ENCODE results near the gene CAB39.
A peak's percentile ranks its signal among the peaks of the same experiment; 100 is the strongest.

The CAB39 gene

GRCh38 chr2:230864122-230864604 lies 151.5 kb downstream of the CAB39 start:
- Mint-ChIP-seq H3K27me3 (peaks cover 10% of the 10 kb centered on the region), H3K4me3 (peak overlapping the region; percentile 79), H3K27ac (peak overlapping the region; percentile 77), H3K36me3 (ENCODE audit: low read depth) (no peaks in the 10 kb centered on the region), H3K9me3 (no peaks in the 10 kb centered on the region), H3K4me1 (ENCODE audit: low read depth) (peaks cover 64% of the 10 kb centered on the region)
- no peak for DNase-seq

- H3K36me3 Mint-ChIP-seq (ENCODE audit: low read depth): no peaks in the 10 kb centered on the region
- H3K9me3 Mint-ChIP-seq: no peaks in the 10 kb centered on the region
- peak within 1 kb of the TSS; percentile 77 for H3K27ac Mint-ChIP-seq
- H3K27me3 Mint-ChIP-seq: peaks cover 10% of the 10 kb centered on the region
- H3K4me3 Mint-ChIP-seq: peak within 1 kb of the TSS; percentile 79
- peak; percentile 84 for DNase-seq
- H3K4me1 Mint-ChIP-seq (ENCODE audit: low read depth): peaks cover 65% of the 10 kb centered on the region
Observed at GRCh38 chr2:230864605-230865306, 152.1 kb downstream of the CAB39 start, which contains the start of gene ITM2C. TSS of gene ITM2C (plus strand) at chr2:230864942. CDS start at chr2:230865026, 84 bp downstream.

GRCh38 chr2:230865307-230865765 lies 152.7 kb downstream of the CAB39 start:
- H3K36me3 Mint-ChIP-seq (ENCODE audit: low read depth): no peaks in the 10 kb centered on the region
- H3K27me3 Mint-ChIP-seq: peaks cover 10% of the 10 kb centered on the region
- peak overlapping the region; percentile 79 for H3K4me3 Mint-ChIP-seq
- no peak overlapping the region for H3K27ac Mint-ChIP-seq
- no peaks in the 10 kb centered on the region for H3K9me3 Mint-ChIP-seq
- H3K4me1 Mint-ChIP-seq (ENCODE audit: low read depth): peaks cover 70% of the 10 kb centered on the region
- no peak for DNase-seq

GRCh38 chr2:230865766-230866755 lies 153.4 kb downstream of the CAB39 start:
- H3K27me3 Mint-ChIP-seq: peaks cover 10% of the 10 kb centered on the region
- peaks cover 70% of the 10 kb centered on the region for H3K4me1 Mint-ChIP-seq (ENCODE audit: low read depth)
- H3K9me3 Mint-ChIP-seq: no peaks in the 10 kb centered on the region
- H3K36me3 Mint-ChIP-seq (ENCODE audit: low read depth): no peaks in the 10 kb centered on the region
- H3K27ac Mint-ChIP-seq: peak overlapping the region; percentile 57
- no peak for DNase-seq
- peak overlapping the region; percentile 79 for H3K4me3 Mint-ChIP-seq

- no peaks in the 10 kb centered on the region for H3K36me3 Mint-ChIP-seq (ENCODE audit: low read depth)
- H3K27me3 Mint-ChIP-seq: peaks cover 10% of the 10 kb centered on the region
- peak; percentile 64 for DNase-seq
Observed at GRCh38 chr2:230866756-230867523, 154.3 kb downstream of the CAB39 start.

GRCh38 chr2:230868161-230868946 lies 155.7 kb downstream of the CAB39 start:
- DNase-seq: no peak
- Mint-ChIP-seq H3K36me3 (ENCODE audit: low read depth) (no peaks in the 10 kb centered on the region), H3K27me3 (peaks cover 8% of the 10 kb centered on the region), H3K9me3 (no peaks in the 10 kb centered on the region), H3K4me1 (ENCODE audit: low read depth) (peaks cover 64% of the 10 kb centered on the region), H3K4me3 (no peak overlapping the region), H3K27ac (no peak overlapping the region)

More at GRCh38 chr2:230866756-230867523, 154.3 kb downstream of the CAB39 start:
- Mint-ChIP-seq H3K4me3 (peak overlapping the region; percentile 79), H3K9me3 (no peaks in the 10 kb centered on the region), H3K27ac (no peak overlapping the region), H3K4me1 (ENCODE audit: low read depth) (peaks cover 62% of the 10 kb centered on the region)

GRCh38 chr2:230868947-230869913 lies 156.6 kb downstream of the CAB39 start:
- Mint-ChIP-seq H3K36me3 (ENCODE audit: low read depth) (no peaks in the 10 kb centered on the region), H3K27ac (no peak overlapping the region), H3K27me3 (peaks cover 8% of the 10 kb centered on the region), H3K9me3 (no peaks in the 10 kb centered on the region), H3K4me1 (ENCODE audit: low read depth) (peaks cover 67% of the 10 kb centered on the region), H3K4me3 (no peak overlapping the region)
- DNase-seq: no peak

- Mint-ChIP-seq H3K27me3 (peaks cover 5% of the 10 kb centered on the region), H3K9me3 (no peaks in the 10 kb centered on the region), H3K4me3 (no peak overlapping the region), H3K27ac (peak overlapping the region; percentile 22), H3K36me3 (ENCODE audit: low read depth) (no peaks in the 10 kb centered on the region), H3K4me1 (ENCODE audit: low read depth) (peaks cover 68% of the 10 kb centered on the region)
- no peak for DNase-seq
Observed at GRCh38 chr2:230869914-230870543, 157.4 kb downstream of the CAB39 start.

Measured in activated T-cell treated with anti-CD3 and anti-CD28 coated beads, Interleukin-2, amount 50 U/mL, for 24 hours (primary cell).